OCI-LY3 (cell line): Measurements from ENCODE around the gene ODF2L.

Experiments
- H2AFZ ChIP-seq: fragments of 200-600, 300-600 bp; shearing (Covaris generic); 2 replicates; pipeline ENCODE4 v1.6.0; 2014; ENCODE audit warnings: antibody characterized with exemption, low read depth, low read length
- H3K27ac ChIP-seq: fragments of 200-600, 300-600 bp; sonication (generic); 2 replicates; pipeline ENCODE4 v1.5.1; 2014; ENCODE audit warnings: mild to moderate bottlenecking, low read length, moderate library complexity, mixed read lengths
- H3K27me3 ChIP-seq: fragments of 200-600, 300-600 bp; sonication (generic); 2 replicates; pipeline ENCODE4 v1.6.1; 2014; ENCODE audit warnings: low read depth, low read length, mixed read lengths
- H3K36me3 ChIP-seq: fragments of 200-600, 300-600 bp; sonication (generic); replicated peaks from 2 replicates; pipeline ENCODE3; 2014; ENCODE audit warnings: low read depth, low read length, mixed read lengths
- H3K4me1 ChIP-seq: fragments of 300-600, 200-600 bp; sonication (generic); 2 replicates; pipeline ENCODE4 v1.6.1; 2014; ENCODE audit warnings: low read length, mixed read lengths
- H3K4me2 ChIP-seq: fragments of 200-600, 300-600 bp; sonication (generic); 2 replicates; pipeline ENCODE4 v1.6.1; 2014; ENCODE audit warnings: low read length, mixed read lengths
- H3K4me3 ChIP-seq: fragments of 300-600, 200-600 bp; sonication (generic); 2 replicates; pipeline ENCODE4 v1.5.1; 2014; ENCODE audit warnings: antibody characterized with exemption, mild to moderate bottlenecking, low read length, moderate library complexity
- H3K79me2 ChIP-seq: fragments of 300-600, 200-600 bp; shearing (Covaris generic); 2 replicates; pipeline ENCODE4 v1.6.1; 2014; ENCODE audit warnings: mild to moderate bottlenecking, low read length, mixed read lengths
- H3K9ac ChIP-seq: fragments of 300-600, 200-600 bp; shearing (Covaris generic); 2 replicates; pipeline ENCODE4 v1.6.0; 2014; ENCODE audit warnings: mild to moderate bottlenecking, low read length, moderate library complexity
- H3K9me3 ChIP-seq: fragments of 200-600, 300-600 bp; shearing (Covaris generic); 2 replicates; pipeline ENCODE4 v1.6.1; 2014; ENCODE audit warnings: low read length, mixed read lengths; ENCODE audit not compliant: insufficient read depth
- H4K20me1 ChIP-seq: fragments of 200-600, 300-600 bp; sonication (generic); 2 replicates; pipeline ENCODE4 v1.6.1; 2016; ENCODE audit warnings: low read length, mixed read lengths; ENCODE audit not compliant: insufficient read depth
- EZH2phosphoT487 ChIP-seq: fragments of 200-600 bp; shearing (Covaris generic); IDR thresholded peaks from 2 replicates; pipeline ENCODE4 v1.6.1; 2018; ENCODE audit warnings: antibody characterized with exemption, mixed run types, low read depth
- TF ChIP-seq, protein P1 (sequence below): fragments of 200-600, 300-600 bp; sonication (generic); IDR thresholded peaks from 2 replicates; pipeline ENCODE4 v1.5.1; 2014; ENCODE audit warnings: antibody characterized with exemption, low read length, low read depth

ODF2L gene

DNA sequence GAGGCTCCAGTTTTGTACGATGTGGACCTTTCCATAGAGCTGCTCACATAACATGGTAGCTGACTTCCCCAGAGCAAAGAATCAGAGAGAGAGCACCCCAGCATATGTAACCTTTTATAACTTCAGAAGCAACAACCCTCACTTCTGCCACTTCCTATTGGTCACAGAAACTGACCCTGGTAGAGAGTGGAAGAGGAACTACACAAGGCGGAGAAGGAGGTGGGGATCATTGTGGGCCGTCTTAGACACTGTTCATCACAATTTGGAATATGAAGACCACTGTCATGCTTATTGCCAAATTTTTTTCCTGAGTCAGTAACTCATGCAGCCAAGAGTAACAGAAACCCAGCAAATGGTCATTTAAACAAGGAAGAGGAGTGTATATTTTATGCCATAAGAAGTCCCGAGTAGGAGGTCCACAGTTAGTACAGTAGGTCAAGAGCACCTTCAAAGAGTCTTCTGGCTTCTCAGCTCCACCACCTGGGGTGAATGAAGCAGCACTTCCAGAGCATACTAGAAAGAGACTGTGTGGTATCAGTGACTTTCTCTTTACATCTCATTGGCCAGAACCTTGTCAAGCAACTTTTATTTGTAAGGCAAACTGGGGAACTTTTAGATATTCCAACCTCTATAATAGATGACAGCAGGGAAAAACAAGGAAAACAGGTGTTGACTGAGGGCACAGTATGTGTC is 71.8 kb downstream of the ODF2L start:
- H3K4me1 ChIP-seq: no peaks in the 10 kb centered on the region
- no peak overlapping the region for H3K9ac ChIP-seq
- H3K79me2 ChIP-seq: no peaks in the 10 kb centered on the region
- H3K27ac ChIP-seq: no peak overlapping the region
- no peak overlapping the region for H3K4me3 ChIP-seq
- H3K36me3 ChIP-seq: no peaks in the 10 kb centered on the region
- no peaks in the 10 kb centered on the region for H3K27me3 ChIP-seq
- no peak overlapping the region for H3K4me2 ChIP-seq
- H2AFZ ChIP-seq: no peak overlapping the region
- no peaks in the 10 kb centered on the region for H3K9me3 ChIP-seq
- TF ChIP-seq, protein P1, sequence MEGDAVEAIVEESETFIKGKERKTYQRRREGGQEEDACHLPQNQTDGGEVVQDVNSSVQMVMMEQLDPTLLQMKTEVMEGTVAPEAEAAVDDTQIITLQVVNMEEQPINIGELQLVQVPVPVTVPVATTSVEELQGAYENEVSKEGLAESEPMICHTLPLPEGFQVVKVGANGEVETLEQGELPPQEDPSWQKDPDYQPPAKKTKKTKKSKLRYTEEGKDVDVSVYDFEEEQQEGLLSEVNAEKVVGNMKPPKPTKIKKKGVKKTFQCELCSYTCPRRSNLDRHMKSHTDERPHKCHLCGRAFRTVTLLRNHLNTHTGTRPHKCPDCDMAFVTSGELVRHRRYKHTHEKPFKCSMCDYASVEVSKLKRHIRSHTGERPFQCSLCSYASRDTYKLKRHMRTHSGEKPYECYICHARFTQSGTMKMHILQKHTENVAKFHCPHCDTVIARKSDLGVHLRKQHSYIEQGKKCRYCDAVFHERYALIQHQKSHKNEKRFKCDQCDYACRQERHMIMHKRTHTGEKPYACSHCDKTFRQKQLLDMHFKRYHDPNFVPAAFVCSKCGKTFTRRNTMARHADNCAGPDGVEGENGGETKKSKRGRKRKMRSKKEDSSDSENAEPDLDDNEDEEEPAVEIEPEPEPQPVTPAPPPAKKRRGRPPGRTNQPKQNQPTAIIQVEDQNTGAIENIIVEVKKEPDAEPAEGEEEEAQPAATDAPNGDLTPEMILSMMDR: no peak
- no peak for TF ChIP-seq EZH2phosphoT487
- H4K20me1 ChIP-seq: no peaks in the 10 kb centered on the region

DNA sequence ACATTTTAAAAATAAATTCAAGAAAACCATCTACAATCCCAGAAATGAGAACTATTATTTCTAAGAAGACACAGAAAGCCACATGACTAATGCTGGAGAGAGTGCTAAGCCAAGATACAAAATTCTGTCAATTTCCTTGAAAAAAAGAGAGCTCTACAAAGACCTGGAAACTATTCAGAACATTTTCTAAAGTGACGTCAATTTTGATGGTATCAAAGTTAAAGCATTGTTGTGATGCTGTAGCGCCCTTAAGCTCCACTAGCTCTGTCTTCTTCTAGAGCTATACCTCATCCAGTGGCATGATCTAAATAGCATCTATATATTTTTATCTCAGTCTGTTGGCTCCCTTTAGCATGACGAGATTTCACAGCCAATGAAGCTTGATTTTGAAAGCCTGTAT is 73.9 kb downstream of the ODF2L start:
- TF ChIP-seq EZH2phosphoT487: no peak
- TF ChIP-seq, protein P1: no peak
- Histone ChIP-seq H4K20me1 (no peaks in the 10 kb centered on the region), H3K27ac (no peak overlapping the region), H3K27me3 (no peaks in the 10 kb centered on the region), H3K4me1 (no peaks in the 10 kb centered on the region), H3K9ac (no peak overlapping the region), H3K36me3 (no peaks in the 10 kb centered on the region), H3K4me2 (no peak overlapping the region), H2AFZ (no peak overlapping the region), H3K79me2 (no peaks in the 10 kb centered on the region), H3K9me3 (no peaks in the 10 kb centered on the region), H3K4me3 (no peak overlapping the region)

DNA sequence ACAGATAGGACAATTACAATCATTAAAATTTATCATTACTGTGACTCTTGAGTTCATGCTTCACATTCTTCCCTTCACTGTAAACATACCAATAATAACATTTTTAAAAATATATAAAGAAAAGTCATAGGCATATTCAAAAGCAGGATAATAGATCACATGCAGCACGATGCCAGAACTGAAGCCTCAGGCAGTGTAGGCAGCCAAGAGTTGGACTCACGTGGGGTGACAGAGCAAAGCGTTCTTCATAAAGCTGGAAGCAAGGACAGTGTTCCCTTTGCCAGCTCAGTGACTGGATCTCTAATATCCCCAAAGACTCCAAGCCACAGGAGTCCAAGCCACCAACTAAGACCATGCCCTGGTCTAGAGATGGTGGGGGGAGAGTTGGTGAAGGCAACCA is 77.7 kb downstream of the ODF2L start:
- Histone ChIP-seq H3K9me3 (no peaks in the 10 kb centered on the region), H3K27ac (no peak overlapping the region), H3K4me2 (no peak overlapping the region), H3K36me3 (no peaks in the 10 kb centered on the region), H3K27me3 (no peaks in the 10 kb centered on the region), H3K4me3 (no peak overlapping the region), H3K9ac (no peak overlapping the region), H2AFZ (no peak overlapping the region), H3K4me1 (no peaks in the 10 kb centered on the region), H4K20me1 (no peaks in the 10 kb centered on the region), H3K79me2 (no peaks in the 10 kb centered on the region)
- TF ChIP-seq EZH2phosphoT487: no peak
- TF ChIP-seq, protein P1: no peak

DNA sequence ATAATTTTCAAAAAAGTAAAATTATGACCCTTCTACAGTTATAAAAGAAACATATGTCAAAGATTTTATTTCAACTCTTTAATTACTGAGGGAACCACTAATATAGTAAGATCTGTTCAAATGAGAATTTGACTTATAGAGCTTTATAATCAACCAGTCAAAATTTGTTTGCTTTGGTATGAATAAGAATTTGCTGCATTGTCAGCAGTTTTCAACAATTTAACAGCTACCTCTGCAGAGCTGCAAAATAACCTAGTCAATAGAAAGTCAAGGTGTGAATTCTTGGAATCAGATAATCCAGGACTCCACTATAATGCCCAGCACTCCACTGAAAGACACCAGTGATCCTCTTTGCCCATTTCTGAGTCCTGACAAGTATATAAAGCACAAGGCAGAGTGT is 78.2 kb downstream of the ODF2L start:
- H3K27me3 ChIP-seq: no peaks in the 10 kb centered on the region

More for the DNA sequence above, 78.2 kb downstream of the ODF2L start:
- no peak overlapping the region for H3K9ac ChIP-seq
- no peak overlapping the region for H2AFZ ChIP-seq
- H3K79me2 ChIP-seq: no peaks in the 10 kb centered on the region
- H3K4me2 ChIP-seq: no peak overlapping the region
- no peak for TF ChIP-seq EZH2phosphoT487
- TF ChIP-seq, protein P1: no peak
- H3K4me1 ChIP-seq: no peaks in the 10 kb centered on the region
- H3K9me3 ChIP-seq: no peaks in the 10 kb centered on the region
- no peak overlapping the region for H3K4me3 ChIP-seq
- H3K36me3 ChIP-seq: no peaks in the 10 kb centered on the region
- no peak overlapping the region for H3K27ac ChIP-seq
- no peaks in the 10 kb centered on the region for H4K20me1 ChIP-seq
